ENCODE measurements around the gene EML1.

The EML1 gene

DNA sequence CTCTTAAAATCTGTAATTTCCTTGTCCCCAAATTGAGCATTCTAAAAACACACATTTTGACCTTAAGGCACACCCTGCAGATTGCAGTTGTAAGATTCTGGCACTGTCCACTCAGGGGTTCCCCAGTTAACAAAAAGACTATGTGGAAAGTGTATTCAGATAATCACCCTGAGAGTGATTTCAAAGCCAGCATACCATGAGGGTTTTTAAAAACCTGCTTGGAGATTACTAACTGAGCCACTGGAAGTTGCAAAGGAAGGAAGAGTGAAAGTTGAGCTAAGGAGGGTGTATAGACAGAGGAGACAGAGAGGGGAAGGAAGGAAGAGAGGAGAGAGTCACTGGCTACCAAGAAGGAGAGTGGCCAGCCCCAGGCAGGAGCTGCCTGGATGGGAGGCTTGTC is 82.6 kb downstream of the EML1 start:
- no peak for TF ChIP-seq ZFX (IDR thresholded peaks at IDR 0.05; ENCODE audit: borderline replicate concordance)
- TF ChIP-seq, protein P1, sequence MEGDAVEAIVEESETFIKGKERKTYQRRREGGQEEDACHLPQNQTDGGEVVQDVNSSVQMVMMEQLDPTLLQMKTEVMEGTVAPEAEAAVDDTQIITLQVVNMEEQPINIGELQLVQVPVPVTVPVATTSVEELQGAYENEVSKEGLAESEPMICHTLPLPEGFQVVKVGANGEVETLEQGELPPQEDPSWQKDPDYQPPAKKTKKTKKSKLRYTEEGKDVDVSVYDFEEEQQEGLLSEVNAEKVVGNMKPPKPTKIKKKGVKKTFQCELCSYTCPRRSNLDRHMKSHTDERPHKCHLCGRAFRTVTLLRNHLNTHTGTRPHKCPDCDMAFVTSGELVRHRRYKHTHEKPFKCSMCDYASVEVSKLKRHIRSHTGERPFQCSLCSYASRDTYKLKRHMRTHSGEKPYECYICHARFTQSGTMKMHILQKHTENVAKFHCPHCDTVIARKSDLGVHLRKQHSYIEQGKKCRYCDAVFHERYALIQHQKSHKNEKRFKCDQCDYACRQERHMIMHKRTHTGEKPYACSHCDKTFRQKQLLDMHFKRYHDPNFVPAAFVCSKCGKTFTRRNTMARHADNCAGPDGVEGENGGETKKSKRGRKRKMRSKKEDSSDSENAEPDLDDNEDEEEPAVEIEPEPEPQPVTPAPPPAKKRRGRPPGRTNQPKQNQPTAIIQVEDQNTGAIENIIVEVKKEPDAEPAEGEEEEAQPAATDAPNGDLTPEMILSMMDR (IDR thresholded peaks at IDR 0.05): no peak

DNA sequence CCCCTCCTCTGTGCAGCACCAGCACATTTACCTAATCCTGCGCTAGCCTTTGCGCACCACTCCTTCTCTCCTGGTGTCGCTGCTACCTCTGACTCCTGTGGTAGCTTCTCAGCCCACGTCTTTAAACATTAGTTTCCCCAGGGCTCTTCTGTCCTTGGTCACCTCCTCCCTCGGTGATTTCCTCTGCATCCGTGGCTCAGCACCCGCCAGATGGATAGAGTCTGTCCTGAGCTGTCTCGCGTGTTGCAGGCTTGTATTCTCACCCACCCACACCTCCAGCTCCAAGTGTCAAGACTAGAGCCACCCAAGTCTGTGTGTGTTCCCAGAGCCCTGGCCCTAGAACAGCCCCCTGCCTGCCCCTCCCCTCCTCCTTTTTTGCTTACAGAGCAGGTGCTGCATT is 83.2 kb downstream of the EML1 start:
- TF ChIP-seq, protein P1 (IDR thresholded peaks at IDR 0.05): no peak
- no peak for TF ChIP-seq ZFX (IDR thresholded peaks at IDR 0.05; ENCODE audit: borderline replicate concordance)
- no peak overlapping the region for H3K27ac ChIP-seq

More for the DNA sequence above, 82.6 kb downstream of the EML1 start:
- H3K27ac ChIP-seq: no peak overlapping the region

DNA sequence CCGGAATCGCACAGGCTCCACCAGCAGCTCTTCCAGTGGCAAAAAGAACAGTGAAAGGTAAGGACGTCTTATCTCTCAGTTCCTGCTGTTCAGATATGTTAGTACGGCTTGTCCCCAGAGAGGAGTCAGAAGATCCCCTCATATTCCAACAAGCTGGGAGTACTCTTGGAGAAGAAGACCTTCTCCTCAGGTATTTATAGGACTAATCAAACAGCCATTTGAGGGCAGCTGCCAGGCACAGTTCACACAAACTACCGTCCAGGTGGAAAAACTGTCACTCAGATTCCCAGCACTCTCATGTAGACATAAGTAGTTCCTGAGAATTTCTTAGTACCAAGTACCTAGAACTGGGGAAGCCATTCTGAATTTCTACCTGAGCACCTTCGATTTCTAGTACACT is 85.3 kb downstream of the EML1 start:
- TF ChIP-seq, protein P1 (IDR thresholded peaks at IDR 0.05): no peak
- TF ChIP-seq ZFX (IDR thresholded peaks at IDR 0.05; ENCODE audit: borderline replicate concordance): no peak
- no peak overlapping the region for H3K27ac ChIP-seq

DNA sequence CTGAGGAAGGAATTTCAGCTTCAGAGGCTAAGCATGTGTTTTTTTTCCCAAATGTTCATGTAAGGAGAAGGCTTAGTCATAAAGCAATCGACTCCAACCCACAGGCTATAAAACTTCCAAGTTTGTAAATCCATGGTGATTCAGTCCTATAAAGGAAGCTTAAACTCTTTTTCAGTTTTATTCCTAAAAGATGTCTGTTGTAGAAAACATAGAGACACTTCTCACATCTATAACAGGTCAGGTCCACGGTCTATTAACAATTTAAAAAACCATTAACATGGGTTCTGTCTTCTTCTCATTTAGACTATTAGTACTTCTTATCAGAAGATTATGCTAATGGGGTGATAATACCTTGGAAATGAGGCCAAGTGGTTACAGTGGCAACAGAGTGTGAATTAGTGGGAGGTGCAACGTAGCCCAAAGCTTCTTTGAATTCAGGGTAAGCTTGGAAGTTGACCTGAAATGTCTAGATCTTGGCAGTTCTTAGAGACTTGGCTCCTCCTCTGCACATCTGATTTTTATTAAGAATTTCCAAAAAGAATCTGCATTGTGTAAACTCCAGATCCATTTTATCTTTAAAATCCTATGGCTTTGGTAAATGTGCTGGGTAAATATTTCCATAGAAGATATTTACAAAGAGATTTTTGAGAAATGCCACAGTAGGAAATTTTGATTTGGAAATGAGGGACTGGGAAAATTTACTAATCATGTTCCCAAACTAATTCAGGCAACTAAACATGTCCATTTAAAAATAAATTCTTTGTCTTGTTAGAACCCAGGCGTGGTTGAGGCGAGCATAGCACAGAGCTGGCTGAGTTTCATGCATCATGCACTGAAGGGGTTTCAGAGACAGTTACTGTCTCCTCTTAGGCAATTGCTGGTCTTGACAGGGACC is 86.4 kb downstream of the EML1 start:
- TF ChIP-seq, protein P1 (IDR thresholded peaks at IDR 0.05): no peak
- no peak for TF ChIP-seq ZFX (IDR thresholded peaks at IDR 0.05; ENCODE audit: borderline replicate concordance)
- H3K27ac ChIP-seq: no peak overlapping the region

DNA sequence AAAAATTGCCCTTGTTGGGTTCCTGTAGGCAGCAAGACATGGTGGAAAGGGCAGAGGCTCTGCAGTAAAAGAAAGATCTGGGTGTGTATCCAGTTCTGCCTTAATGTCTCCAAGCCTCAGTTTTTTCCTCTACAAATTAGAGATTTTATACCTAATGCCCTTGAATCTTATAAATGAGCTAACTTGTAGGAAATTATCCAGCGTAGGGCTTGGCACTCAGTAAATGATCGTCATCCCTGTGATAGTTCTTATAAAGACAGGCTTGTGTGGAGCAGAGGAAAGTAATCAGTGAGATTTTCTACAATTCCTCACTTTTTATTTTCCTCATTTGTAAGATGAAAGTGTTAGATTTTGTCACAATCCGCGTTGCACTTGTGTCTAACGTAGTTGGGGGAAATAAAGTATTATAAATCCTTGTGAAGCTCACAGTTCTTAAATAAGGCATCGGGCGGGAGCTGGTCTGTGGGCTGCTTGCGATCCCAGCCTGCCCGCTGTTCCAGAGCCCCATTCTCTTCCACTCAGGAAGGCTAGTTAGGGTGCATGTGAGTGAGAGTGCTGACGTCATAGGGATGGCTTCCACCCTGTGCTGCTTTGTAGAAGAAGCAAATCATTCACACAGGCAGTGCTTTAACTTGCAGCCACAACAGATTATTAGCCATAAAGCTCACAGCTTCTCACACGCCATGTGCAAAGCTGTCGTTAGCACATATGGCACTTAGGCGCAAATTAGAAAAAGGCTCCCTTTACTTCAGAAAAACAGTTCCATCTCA is 87.6 kb downstream of the EML1 start:
- no peak for TF ChIP-seq ZFX (IDR thresholded peaks at IDR 0.05; ENCODE audit: borderline replicate concordance)
- TF ChIP-seq, protein P1 (IDR thresholded peaks at IDR 0.05): no peak
- H3K27ac ChIP-seq: no peak overlapping the region

GRCh38 chr14:99883866-99884650 is 90.8 kb downstream of the EML1 start:
- TF ChIP-seq ZFX (IDR thresholded peaks at IDR 0.05; ENCODE audit: borderline replicate concordance): no peak
- TF ChIP-seq, protein P1 (IDR thresholded peaks at IDR 0.05): no peak
- no peak overlapping the region for H3K27ac ChIP-seq

Measured in 22Rv1 (cell line).